Measurements from ENCODE around the gene TRIP10.
A peak's percentile ranks its signal among the peaks of the same experiment; 100 is the strongest.
"Not testable (repeated sequence)": the region's sequence is repeated elsewhere in the genome, so short reads cannot be mapped to it uniquely, and the experiment has no call there.

Gene TRIP10, protein sequence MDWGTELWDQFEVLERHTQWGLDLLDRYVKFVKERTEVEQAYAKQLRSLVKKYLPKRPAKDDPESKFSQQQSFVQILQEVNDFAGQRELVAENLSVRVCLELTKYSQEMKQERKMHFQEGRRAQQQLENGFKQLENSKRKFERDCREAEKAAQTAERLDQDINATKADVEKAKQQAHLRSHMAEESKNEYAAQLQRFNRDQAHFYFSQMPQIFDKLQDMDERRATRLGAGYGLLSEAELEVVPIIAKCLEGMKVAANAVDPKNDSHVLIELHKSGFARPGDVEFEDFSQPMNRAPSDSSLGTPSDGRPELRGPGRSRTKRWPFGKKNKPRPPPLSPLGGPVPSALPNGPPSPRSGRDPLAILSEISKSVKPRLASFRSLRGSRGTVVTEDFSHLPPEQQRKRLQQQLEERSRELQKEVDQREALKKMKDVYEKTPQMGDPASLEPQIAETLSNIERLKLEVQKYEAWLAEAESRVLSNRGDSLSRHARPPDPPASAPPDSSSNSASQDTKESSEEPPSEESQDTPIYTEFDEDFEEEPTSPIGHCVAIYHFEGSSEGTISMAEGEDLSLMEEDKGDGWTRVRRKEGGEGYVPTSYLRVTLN

DNA sequence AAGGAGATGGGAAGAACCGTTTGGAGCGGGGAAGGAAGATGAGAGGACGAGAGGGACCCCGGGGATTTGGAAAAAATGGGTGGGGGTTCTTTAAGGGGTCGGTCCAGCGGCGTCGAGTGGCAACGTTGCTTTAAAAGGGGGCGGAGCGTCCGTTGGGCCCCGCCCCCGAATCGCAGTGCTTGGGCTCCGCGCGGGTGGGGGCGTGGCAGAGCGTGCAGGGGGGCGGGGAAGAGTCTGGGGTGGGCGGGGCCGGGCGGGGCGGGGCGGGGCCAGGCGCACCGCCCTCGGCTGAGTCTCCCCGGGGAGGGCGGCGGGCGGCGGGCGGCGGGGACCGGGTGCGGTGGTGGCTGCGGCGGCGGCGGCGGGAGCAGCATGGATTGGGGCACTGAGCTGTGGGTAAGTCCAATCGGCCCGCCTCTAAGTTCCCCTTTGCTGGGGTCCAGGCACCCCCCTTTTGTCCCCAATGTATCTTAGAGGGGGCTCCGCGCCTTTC, at the start of gene TRIP10:
TRIP10 (plus strand) TSS at position 291 of the 493 bp plus-strand sequence; CDS start at position 373, 82 bp downstream.
- peak; percentile 74 for DNase-seq (ENCODE audit: low read depth)

DNA sequence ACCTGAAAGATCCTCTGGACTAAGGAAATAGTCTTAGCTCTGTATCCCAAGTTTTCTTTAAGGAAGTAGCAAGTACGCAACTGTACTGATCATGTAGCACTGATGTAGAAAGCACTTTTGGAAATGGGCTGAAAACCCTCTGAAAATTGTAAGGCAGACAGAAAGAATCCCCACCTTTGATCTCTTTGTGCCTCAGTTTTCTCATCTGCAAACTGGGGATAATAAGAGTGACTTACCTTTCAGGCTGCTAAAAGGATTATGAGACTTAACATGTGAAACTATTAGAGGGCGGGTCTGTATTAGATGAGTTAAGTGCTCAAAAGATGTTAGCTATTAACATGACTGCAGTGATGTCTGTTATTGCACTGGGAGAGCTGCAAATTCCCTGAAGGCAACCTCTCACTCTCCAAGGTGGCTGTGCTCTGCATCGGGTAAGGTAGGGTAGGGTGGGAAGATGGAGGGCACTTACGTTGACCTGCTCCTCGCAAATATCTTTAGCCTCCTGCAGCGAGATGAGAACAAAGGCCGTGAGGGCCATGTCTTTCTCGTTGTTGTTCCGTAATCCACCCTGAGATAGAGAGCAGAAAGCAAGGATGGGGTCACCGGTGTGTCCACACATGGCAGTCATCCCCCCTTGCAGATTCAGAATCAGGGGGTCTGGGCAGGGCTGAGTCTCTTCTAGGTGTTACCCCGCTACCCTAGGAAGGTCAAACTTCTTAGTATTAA, 49.2 kb upstream of the TRIP10 start:
- DNase-seq (ENCODE audit: low read depth), result no peak

DNA sequence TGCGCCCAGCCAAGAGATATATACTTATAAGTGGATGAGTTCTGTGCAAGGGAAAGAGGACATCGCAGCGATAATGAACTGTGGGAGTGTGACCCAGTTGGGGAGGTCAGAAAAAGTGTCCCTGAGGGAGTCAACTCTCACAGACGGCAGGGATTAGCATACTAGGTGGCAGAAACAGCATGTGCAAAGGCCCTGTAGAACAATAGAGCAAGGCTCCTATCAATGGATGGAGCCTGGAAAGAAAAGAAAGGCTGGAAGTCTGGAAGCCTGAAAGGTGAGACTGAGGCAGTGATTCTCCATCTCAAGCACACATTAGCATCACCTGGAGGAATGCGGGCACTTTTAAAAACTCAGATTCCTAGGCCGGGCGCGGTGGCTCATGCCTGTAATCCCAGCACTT, 48.1 kb upstream of the TRIP10 start:
- DNase-seq (ENCODE audit: low read depth), result no peak

DNA sequence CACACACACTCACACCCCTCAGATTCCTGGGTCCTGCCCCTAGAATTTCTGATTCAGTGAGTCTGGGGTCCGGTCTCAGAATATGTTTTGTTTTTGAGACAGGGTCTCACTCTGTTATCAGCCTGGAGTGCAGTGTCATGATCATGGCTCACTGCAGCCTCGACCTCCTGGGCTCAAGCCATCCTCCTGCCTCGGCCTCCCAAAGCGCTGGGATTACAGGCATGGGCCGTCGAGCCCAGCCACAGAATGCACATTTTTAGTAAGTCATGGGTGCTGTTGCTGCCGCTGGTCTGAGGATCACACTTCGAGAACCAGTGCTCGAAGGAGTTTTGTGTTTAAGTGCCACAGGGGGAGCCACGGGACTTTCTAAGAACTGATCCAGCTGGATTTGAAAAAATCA, 47.5 kb upstream of the TRIP10 start:
- DNase-seq (ENCODE audit: low read depth), result no peak

DNA sequence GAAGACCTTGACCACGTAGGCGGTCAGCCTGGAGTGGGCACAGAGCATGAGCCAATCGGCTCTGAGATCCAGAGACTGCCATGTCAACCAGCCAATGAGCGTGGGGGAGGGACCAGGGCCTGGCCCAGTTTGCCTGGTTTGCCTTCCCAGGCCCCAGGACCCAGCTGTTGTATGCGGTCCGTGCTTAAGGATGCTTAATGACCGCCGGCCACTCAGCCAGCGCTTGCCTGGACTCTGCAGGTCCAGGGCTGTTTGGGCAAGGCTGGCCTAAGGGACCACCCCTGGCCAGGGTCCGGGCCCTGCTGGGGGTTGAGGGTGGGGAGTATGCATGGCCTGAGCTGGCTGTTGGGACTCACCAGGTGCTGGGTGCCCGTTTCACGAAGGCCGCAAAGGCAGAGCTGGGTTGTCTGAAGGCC, 46.4 kb upstream of the TRIP10 start:
- DNase-seq (ENCODE audit: low read depth), result no peak

DNA sequence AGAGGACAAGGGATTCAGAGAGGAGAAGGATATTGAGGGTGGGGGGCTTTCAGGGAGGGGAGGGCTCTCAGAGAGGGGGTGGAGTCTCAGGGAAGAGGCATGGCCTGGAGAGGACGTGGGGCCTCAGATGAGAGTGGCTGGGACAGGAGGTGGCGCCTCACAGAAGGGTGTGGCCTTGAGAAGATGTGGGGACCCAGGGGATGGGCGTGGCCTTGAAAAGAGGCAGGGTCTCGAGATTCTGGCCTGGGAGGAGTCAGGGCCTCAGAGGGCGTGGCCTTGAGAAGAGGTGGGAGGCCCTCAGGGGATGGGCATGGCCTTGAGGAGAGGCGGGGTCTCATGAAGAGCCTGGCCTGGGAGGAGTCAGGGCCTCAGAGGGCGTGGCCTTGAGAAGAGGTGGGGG, 45.8 kb upstream of the TRIP10 start:
- no peak for DNase-seq (ENCODE audit: low read depth)

DNA sequence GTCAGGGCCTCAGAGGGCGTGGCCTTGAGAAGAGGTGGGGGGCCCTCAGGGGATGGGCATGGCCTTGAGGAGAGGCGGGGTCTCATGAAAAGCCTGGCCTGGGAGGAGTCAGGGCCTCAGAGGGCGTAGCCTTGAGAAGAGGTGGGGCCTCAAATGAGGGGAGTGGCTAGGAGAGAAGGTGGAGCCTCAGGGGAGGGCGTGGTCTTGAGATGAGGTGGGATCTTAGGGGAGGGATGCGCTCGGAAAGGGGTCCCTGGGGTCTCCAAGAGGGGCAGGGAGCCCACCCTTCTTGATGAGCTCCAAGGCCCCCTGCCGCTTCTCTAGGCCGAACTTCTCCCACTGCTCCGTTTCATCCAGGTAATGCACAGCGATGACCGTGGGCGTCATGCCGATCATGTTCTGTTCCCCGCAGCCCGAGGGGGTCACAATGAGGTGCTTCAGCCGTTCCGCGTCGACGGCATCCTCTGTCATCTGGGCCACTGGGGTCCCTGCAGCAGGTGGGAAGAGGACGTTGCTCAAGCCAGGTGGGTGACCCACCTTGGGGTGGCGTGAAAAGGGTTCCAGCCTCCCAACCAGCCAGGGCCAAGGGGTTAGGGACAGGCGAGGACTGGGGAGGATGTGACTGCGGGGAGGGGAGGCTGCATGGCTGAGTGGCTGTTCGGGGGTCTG, 45.2 kb upstream of the TRIP10 start:
- no peak for DNase-seq (ENCODE audit: low read depth)

DNA sequence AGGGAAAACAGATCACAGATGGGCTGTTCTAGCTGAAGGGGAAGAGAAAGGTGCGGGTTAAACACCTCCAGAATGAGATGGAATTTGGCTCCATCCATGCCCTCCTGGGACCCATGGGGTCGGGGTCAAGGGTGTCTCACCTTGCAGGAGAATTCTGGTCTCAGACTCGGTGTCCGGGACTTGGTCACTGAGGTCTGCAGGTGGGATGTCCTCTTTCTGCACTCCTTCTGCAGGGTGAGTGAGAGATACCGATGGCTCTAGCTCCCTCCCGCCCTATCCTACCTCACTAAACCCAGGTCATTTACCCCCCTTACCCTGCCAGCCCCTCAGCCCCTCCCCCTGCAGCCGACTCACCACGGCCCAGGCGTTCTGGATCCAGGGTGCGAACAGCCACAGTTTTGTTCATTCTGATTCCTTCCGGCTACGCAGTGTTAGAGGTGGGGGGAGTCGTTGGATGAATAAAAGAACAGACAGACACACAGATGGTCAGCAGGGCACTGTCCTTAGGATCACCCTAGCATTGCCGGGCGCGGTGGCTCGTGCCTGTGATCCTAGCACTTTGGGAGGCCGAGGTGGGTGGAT, 43.1 kb upstream of the TRIP10 start:
- no peak for DNase-seq (ENCODE audit: low read depth)

DNA sequence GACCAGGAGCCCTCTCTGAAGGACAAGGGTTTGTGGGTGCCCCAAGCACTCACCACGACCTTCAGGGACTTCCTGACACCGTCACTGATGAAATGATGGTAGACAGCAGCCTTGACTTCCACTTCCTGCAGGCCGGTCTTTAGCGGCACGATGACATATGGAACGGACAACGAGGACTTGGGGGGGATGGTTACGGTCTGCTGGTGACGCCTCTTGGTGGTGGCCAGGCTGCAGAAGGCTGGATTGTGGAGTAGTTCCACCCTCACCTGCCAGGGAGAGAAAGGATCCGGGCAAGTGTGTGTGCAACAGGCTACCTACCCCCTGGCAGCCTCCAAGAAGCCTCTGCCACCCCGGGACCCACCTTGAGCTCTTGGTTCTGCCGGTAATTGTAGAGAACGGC, 42.2 kb upstream of the TRIP10 start:
- DNase-seq (ENCODE audit: low read depth), result no peak

DNA sequence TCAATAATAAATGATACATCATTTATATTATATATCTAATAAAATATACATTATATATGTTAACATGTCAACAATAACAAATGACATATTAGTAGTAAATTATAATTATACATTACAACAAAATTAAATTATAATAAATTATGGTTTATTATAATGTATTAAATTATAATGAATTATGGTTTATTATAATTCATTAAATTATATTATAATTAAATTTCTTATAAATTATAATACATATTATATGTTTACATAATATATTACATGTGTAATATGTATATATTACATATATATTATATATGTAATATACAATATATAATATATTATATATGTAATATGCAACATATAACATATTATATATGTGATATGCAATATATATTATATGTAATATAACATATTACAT, 39.5 kb upstream of the TRIP10 start:
- no peak for DNase-seq (ENCODE audit: low read depth)

DNA sequence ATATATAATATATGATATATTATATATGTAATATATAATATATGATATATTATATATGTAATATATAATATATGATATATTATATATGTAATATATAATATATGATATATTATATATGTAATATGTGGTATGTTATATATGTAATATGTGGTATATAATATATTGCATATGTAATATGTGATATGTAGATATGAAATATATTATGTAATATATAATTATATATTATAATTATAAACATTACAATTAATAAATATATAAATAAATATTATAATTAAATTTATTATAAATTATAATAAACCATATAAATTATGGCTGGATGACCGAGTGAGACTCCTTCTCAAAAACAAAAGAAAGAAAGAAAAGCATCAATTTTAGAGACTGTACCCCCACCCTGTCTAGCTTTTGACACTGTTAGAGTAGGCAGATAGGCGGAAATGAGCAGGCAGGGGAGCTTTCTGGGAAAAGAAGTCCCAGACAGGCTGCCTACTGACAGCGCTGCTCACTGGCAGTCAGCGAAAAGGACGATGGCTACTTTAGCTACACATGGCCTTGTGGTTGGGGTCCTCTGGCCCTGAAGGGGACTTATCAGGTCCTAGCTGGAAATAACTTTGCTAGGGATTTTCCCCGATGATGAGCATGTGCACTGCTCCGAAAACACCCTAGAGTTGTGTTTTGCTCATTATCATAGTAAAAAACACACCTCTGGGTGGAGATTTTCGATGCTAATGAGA, 38.7 kb upstream of the TRIP10 start:
- DNase-seq (ENCODE audit: low read depth), result no peak

DNA sequence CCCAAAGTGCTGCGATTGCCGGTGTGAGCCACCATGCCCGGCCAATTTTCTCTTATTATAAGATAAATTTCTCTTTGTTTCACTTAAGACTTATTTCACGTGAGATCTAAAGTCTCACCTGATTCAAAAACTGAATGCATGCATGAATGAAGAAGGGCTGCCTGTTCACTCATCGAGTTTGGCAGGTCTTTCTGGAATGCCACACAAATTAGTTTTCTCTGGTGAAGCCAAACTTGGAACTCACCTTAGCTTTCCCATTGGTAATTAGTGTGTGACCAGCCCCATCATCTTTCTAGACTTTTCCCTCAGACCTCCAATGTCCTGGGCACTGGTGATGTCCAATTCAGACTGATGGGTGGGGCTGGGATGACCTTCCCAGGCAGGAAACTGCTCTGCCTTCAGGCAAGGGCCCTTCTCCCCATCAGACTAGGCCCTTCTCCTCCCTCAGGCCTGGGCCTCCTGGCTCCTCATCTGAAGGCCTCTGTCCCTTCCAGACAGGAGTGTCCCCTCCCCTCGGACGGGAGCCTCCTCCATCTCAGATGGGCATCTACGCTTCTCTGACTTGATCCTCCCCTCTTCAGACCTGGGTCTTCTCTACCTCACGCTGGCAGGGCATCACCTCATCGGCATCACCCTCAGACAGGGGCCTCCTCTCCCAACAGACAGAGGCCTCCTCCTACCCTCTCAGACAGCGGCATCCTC, 33.4 kb upstream of the TRIP10 start:
- no peak for DNase-seq (ENCODE audit: low read depth)

DNA sequence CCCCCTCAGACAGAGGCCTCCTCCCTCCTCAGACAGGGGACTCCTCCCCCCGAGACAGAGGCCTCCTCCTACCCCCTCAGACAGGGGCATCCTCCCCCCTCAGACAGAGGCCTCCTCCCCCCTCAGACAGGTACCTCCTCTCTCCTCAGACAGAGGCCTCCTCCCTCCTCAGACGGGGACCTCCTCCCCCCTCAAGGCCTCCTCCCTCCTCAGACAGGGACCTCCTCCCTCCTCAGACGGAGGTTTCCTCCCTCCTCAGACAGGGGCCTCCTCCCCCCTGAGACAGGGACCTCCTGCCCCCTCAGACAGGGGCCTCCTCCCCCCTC, 32.9 kb upstream of the TRIP10 start:
- DNase-seq (ENCODE audit: low read depth), result no peak

DNA sequence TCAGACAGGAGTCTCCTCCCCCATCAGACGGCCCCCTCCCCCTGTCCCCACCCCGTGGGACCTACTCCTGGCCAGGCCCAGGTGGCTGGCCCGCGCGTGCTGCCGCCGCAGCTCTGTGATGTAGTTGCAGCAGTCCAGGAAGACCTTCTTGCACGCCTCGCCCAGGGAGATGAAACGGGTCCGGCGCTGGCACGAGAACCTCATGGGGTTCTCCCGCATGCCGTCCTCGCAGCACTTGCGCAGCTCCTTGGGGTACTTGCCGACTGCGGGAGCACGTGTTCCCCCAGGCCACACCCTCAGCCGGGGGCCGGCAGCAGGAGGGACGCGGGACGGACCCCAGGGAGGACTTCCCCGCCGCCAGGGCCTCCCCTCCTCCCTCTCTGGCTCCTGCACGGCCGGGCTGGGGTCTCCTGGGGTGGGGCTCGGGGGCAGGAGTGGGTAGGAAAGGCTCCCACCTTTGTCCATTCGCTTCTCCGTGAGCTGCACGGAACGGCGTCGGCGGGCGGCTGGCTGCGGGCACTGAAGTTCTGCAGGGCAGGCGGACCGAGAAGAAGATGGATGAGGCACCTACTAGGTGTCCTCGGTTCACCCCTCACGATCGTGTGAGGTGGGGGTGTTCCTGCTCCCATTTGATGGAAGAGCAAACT, 32.3 kb upstream of the TRIP10 start:
- DNase-seq (ENCODE audit: low read depth), result no peak

DNA sequence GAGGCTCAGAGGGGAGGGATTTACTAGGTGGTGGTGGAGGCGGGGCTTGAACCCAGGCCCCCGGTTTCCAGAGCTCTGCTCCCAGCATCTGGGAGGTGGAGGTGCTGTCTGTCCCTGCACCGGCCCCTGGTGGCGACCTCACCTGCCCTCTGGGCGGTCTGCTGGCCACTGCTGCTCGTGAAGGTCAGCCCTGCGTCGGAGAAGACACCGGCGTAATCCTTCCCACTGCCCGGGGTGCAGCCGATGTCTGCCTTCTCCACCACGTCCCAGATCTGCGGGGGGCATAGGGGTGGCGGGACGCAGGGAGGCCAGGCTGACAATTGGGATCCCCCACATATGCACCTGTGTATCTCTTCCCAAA, 31.8 kb upstream of the TRIP10 start:
- no peak for DNase-seq (ENCODE audit: low read depth)

DNA sequence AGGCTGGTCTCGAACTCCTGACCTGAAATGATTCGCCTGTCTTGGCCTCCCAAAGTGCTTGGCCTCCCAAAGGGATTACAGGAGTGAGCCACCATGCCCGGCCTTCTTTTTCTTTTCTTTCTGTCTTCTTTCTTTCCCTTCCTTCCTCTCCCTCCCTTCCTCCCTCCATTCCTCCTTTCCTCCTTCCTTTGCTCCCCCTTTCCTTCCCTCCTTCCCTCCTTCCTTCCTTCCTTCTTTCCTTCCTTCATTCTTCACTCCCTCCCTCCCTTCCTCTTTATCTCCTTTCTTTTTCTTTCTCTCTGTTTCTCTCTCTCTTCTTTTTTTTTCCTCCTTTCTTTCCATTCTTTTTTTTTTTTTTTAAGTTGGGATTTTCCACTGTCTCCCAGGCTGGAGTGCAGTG, 31.1 kb upstream of the TRIP10 start:
- no peak for DNase-seq (ENCODE audit: low read depth)

DNA sequence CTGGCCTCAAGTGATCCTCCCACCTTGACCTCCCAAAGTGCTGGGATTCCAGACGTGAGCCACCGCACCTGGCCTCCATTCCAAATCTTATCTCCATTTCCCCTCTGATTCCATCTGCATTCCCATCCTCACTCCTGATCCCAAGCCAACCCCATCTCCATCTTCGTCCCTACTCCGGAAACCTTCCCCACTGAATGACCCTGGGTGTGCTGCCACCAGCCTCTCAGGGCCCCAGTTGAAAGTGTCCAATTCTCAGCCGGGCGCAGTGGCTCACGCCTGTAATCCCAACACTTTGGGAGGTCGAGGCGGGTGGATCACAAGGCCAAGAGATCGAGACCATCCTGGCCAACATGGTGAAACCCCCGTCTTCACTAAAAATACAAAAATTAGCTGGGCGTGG, 30.6 kb upstream of the TRIP10 start:
- not testable (repeated sequence) for DNase-seq (ENCODE audit: low read depth)

DNA sequence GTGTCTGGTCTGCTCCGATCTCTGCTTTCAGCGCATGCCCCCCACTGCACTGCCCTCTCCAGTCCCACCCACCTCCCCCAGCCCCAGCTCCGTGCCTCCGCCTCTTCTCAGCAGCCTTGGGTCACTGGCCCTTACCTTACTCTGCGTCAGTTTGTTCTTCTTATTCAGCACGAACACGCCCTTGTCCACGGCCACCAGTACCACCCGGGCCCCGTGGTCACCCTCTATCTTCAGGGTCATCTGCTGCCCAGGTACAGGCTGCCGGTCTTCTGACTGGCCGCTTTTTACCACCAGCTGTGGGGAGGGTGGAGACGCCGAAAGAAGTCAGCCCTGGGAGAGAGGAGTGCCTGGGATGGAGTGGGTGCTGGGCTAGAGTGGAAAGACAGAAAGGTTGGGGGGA, 29.9 kb upstream of the TRIP10 start:
- DNase-seq (ENCODE audit: low read depth), result no peak

DNA sequence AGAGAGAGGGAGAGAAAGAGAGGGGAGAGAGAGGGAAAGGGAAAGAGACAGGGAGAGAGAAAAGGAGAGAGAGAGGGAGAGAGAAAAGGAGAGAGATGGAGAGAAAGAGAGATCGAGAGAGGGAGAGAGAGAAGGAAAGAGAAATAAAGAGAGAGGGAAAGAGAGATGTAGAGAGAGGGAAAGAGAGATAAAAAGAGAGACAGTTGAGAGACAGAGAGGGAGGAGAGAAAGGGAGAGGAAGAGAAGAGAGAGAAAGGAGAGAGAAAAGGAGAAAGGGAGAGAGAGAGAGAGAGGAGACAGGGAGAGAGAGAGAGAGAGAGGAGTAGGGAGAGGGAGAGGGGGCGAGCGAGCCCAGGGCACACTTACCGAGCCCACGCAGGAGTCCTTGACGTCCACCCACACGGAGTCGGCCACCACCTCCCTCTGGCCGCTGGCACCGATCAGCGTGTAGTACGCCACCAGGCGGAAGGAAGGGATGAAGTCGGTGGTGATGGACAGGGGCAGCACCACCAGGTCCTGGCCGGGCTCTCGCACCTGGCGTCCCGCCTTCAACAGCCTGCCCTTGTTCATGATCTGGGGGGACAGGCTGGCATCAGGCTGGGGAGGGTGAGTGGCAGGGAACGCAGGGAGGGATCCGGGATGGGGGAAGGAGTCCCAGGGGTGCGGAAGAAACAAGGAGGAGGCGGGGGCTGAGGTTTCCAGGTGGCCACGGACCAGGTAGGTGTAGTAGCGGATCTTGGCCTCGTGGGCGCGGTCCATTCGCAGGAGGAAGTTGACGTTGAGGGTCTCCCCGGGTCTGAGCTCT, 29.0 kb upstream of the TRIP10 start:
- no peak for DNase-seq (ENCODE audit: low read depth)

DNA sequence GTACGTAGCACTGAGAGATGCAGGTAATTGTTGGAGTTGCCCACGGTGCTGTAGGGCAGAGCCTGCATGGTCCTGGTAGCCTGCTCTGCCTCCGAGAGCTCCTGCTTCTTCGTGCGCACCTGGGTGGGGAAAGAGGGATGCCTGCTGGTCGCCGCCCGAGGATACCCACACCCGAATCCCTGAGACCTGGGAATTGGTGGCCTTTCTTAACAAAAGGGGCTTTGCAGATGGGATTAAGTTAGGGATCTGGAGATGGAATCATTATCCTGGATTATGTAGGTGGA, 28.5 kb upstream of the TRIP10 start:
- no peak for DNase-seq (ENCODE audit: low read depth)

All from T-helper 22 cell (primary cell).